Suppressor macrophage treated with lipopolysaccharide for 4 hours (primary cell): Measurements from ENCODE around the gene SSX4.
"Not testable (repeated sequence)": the region's sequence is repeated elsewhere in the genome, so short reads cannot be mapped to it uniquely, and the experiment has no call there.

ENCODE experiments used
- DNase-seq: peaks from one replicate; pipeline ENCODE4 v3.0.0-alpha.2; 2020

SSX4 gene, protein sequence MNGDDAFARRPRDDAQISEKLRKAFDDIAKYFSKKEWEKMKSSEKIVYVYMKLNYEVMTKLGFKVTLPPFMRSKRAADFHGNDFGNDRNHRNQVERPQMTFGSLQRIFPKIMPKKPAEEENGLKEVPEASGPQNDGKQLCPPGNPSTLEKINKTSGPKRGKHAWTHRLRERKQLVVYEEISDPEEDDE

DNA sequence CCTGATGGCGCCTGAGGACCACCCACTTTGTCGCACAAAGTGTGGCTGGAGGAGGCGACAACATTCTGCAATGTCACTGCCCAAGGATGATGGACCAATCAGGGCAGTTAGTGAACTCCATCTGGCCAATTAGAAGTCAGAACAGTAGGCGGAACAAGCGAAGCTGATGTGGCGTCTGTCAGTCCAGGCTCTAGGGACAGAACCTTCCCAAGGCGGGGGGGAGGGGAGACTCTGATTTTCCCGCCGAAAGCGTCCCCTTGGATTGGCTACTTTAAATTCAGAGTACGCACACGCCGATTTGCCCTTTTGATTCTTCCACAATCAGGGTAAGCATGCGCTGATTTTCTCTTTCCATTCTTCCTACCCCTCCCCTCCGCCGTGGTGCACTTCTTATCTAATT is at the start of gene SSX4:
Gene SSX4 (plus strand): TSS at position 301 of the 400 bp plus-strand sequence. CDS start 515 bp downstream, outside the sequence.
- DNase-seq, result not testable (repeated sequence)

DNA sequence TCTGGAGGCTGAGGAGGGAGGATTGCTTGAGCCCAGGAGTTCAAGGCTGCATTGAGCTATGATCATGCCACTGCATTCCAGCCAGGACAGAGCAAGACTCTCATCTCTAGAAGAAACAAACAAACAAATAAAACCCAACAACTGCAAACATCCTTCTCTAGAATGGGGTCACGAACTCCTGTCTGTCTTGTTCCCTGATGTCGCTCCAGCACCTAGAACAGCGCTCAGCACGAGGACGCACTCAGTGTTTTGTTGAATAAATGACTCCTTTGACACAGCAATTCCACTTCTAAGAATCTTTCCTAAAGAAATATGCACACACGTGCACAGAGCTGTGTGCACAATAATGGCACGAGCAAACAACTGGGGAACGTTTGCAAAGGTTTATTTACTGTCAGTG is 37.3 kb upstream of the SSX4 start:
- DNase-seq, result not testable (repeated sequence)

DNA sequence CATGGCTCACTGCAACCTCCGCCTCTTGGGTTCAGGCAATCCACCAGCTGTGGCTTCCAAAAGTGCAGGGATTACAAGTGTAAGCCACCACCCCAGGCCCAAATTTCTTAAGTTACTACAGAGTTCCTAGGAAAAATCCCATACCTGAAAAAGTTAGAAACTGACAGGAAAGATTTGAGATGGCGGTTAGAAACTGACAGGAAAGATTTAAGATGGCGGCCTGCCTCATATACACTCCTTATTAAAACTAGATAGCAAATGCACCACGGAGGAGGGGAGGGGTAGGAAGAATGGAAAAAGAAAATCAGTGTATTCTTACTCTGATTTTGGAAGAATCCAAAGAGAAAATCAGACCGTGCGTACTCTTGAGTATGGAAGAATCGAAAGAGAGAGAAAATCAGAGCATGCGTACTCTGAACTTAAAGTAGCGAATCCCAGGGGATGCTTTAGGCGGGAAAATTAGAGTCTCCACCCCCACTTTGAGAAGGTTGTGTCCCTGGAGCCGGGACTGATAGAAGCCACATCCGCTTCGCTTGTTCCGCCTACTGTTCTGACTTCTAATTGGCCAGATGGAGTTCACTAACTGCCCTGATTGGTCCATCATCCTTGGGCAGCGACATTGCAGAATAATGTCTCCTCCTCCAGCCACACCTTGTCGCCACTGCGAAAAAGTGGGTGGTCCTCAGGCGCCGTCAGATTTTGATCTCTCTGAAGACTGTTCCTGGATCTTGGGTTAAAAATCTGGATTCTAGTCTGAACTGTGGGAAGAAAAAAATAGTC is 26.8 kb upstream of the SSX4 start, which contains the start of gene SSX3:
Gene SSX3 (minus strand): TSS at position 389 of the 780 bp plus-strand sequence. CDS start 1,454 bp downstream, outside the sequence.
- not testable (repeated sequence) for DNase-seq

DNA sequence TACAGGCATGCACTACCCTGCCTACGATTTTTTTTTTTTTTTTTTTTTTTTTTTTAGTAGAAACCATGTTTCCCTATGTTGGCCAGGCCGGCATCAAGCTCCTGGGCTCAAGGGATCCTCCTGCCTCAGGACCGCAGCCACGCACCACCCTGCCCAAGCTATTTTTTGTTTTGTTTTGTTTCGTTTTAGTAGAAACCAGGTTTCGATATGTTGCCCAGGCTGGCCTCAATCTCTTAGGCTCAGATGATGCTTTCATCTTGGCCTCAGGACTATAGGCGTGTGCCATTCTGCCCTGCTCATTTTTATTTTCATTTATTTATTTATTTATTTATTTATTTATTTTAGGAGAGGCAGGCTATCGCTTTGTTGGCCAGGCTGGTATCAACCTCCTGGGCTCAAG is 25.7 kb upstream of the SSX4 start:
- DNase-seq, result no peak

DNA sequence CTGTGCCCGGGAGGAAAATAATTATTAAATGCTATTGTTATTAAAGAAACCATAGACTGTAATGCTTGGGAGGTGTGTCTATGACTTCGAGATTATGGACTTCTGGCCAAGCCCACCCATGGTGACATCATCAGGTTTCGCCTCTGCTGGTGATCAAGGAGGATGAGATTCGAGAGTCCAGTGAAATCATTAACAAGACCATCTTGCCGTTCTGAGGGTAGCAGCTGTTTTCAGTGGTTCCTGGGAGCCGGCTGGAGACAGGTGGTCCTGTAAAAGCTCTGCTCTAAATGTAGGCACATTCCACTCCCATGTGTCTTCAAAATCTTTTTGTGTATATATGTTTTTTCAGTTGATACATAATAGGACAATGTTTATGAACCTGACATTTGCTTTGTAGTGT is 24.1 kb upstream of the SSX4 start:
- DNase-seq, result not testable (repeated sequence)

DNA sequence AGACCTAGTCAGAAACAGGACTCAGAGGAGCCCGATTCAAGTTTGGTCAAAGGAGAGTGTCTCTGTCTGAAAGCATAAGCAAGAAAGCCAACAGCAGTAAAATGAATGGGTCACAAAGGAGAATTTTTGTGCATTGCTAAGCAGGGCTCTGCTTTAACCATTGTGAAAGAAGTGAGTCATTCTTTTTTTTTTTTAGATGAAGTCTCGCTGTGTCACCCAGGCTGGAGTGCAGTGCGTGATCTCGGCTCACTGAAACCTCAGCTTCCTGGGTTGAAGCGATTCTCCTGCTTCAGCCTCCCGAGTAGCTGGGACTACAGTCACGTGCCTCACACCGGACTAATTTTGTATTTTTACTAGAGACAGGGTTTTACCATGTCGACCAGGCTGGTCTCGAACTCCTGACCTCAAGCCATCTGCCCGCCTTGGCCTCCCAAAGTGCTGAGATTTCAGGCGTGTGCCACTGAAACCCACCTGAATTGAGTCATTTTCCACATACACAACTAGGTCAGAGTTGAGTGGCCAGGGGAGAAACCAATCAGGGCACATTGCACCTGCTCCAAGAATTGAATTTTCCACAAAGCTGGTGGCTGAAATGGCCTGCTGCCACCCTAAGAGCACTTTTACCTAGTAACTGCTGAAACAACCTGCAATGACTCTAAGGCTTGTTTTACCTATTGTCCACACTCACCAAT is 15.5 kb upstream of the SSX4 start:
- DNase-seq, result not testable (repeated sequence)

DNA sequence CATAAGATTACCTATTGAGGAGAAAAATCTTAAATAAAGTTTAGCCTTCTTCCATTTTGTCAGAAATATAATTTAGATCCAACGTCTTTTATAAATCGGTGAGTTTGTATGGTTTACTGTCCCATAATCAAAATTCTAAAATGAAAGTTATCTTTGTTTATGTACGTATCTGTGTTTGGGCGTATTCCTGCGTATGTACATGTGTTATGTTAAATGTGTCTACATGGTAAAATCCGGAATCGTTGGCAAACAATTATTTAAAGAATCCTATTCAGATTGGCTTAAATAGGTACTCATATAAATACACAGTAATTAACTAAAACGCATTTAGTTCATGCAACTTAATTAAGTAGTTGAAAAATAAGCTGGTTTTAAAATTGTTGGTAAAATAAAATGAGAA is 12.9 kb upstream of the SSX4 start:
- not testable (repeated sequence) for DNase-seq

DNA sequence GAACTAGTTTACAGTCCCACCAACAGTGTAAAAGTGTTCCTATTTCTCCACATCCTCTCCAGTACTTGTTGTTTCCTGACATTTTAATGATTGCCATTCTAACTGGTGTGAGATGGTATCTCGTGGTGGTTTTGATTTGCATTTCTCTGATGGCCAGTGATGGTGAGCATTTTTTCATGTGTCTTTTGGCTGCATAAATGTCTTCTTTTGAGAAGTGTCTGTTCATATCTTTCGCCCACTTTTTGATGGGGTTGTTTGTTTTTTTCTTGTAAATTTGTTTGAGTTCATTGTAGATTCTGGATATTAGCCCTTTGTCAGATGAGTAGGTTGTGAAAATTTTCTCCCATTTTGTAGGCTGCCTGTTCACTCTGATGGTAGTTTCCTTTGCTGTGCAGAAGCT is 13.6 kb downstream of the SSX4 start:
- DNase-seq, result not testable (repeated sequence)

DNA sequence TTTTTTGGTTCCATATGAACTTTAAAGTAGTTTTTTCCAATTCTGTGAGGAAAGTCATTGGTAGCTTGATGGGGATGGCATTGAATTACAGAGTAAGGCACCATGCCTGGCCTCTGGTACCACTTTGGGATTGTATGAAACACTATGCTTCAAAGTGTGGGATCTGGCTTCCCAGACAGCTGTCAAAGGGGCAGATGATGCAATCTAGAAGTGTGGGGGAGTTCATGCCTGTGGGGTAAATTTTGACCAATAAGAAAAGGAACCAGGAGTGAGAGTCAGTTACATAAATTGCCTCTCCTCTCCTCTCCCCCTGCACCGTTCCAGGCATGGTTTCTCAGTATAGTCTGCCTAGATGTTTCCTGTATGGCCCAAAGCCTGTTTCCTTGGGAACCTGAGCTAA is 14.5 kb downstream of the SSX4 start:
- not testable (repeated sequence) for DNase-seq

DNA sequence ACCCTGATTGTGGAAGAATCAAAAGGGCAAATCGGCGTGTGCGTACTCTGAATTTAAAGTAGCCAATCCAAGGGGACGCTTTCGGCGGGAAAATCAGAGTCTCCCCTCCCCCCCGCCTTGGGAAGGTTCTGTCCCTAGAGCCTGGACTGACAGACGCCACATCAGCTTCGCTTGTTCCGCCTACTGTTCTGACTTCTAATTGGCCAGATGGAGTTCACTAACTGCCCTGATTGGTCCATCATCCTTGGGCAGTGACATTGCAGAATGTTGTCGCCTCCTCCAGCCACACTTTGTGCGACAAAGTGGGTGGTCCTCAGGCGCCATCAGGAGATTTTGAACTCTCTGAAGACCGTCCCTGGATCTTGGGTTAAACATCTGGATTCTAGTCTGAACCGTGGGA is 28.5 kb downstream of the SSX4 start, which contains the start of gene SSX4B:
Gene SSX4B (minus strand): TSS at position 101 of the 400 bp plus-strand sequence. CDS start 588 bp downstream, outside the sequence.
- not testable (repeated sequence) for DNase-seq

DNA sequence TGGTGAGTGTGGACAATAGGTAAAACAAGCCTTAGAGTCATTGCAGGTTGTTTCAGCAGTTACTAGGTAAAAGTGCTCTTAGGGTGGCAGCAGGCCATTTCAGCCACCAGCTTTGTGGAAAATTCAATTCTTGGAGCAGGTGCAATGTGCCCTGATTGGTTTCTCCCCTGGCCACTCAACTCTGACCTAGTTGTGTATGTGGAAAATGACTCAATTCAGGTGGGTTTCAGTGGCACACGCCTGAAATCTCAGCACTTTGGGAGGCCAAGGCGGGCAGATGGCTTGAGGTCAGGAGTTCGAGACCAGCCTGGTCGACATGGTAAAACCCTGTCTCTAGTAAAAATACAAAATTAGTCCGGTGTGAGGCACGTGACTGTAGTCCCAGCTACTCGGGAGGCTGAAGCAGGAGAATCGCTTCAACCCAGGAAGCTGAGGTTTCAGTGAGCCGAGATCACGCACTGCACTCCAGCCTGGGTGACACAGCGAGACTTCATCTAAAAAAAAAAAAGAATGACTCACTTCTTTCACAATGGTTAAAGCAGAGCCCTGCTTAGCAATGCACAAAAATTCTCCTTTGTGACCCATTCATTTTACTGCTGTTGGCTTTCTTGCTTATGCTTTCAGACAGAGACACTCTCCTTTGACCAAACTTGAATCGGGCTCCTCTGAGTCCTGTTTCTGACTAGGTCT is 43.8 kb downstream of the SSX4 start:
- not testable (repeated sequence) for DNase-seq

DNA sequence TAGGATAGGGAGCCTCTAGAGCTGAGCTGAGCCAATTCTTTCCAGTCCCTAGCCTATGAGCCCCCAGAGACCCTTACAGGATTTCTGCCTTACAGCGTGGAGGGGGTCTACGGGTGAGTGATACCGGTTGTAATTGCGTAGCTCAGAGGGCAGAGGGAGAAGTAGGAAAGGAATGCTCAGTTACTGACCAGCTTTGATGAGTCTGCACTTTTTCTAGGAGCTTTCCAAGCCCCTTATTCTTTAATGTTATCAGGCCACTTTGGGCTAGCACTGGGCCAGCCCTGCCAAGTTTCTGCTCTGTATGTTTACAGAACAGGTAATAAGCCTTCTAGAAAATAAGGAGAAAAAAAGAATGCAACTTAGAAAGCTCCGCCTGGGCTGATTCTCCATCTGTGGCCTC is 46.3 kb downstream of the SSX4 start:
- DNase-seq, result not testable (repeated sequence)

DNA sequence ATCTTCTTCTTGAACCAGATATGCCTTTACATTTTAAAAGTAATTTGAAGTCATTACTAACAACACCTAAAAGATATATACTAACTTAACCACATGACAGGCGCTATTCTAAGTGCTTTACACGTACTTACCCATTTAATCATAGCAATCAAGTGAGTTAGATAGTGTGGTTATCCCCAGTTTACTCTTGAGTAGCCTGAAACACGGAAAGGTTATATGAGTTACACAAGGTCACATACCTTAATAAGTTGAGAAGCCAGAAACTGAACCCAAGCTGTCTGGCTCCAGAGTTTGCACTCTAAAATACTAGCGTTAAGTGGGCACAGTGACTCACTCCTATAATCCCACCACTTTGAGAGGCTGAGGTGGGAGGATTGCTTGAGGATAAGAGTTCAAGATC is 46.8 kb downstream of the SSX4 start:
- DNase-seq, result not testable (repeated sequence)

DNA sequence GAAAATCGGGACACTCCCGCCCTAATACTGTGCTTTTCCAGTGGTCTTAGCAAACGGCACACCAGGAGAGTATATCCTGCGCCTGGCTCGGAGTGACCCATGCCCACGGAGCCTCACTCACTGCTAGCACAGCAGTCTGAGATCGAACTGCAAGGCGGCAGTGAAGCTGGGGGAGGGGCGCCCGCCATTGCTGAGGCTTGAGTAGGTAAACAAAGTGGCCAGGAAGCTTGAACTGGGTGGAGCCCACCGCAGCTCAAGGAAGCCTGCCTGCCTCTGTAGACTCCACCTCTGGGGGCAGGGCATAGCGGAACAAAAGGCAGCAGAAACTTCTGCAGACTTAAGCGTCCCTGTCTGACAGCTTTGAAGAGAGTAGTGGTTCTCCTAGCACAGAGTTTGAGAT is 50.4 kb downstream of the SSX4 start:
- DNase-seq, result not testable (repeated sequence)
